Calu3 (cell line): ENCODE data around the gene DDB1. TPM values are rescaled to one million over a fixed set of nuclear protein-coding genes. Genes with fewer than 3 reads are reported as not detected.

Source experiments
- BruUV-seq: library from RNA; stranded (reverse); fragments of 400-500 nt; replicated peaks from 2 replicates; lab custom pipeline; 2021; lab: Mats Ljungman, UMichigan
- CTCF ChIA-PET: fragments of 300-600 bp; sonication (Branson Sonifier 250); formaldehyde crosslinking; loops from one replicate; lab custom pipeline; 2022; ENCODE audit warnings: antibody characterized with exemption; lab: Charles Lee
- DNase-seq: peaks from one replicate; pipeline ENCODE4 v3.0.0; 2022
- H3K27ac Mint-ChIP-seq: one replicate; pipeline ENCODE4 v1.8.0; 2022; ENCODE audit warnings: mixed read lengths; ENCODE audit not compliant: unreplicated experiment
- H3K27me3 Mint-ChIP-seq: one replicate; pipeline ENCODE4 v1.8.0; 2022; ENCODE audit warnings: mixed read lengths; ENCODE audit not compliant: unreplicated experiment
- H3K36me3 Mint-ChIP-seq: one replicate; pipeline ENCODE4 v1.8.0; 2022; ENCODE audit warnings: mild to moderate bottlenecking, moderate library complexity, mixed read lengths; ENCODE audit not compliant: insufficient read depth, unreplicated experiment
- H3K4me1 Mint-ChIP-seq: one replicate; pipeline ENCODE4 v1.8.0; 2022; ENCODE audit warnings: mild to moderate bottlenecking, low read depth, mixed read lengths; ENCODE audit not compliant: unreplicated experiment
- H3K4me3 Mint-ChIP-seq: one replicate; pipeline ENCODE4 v1.8.0; 2022; ENCODE audit warnings: mild to moderate bottlenecking, low read depth, moderate library complexity, mixed read lengths; ENCODE audit not compliant: unreplicated experiment
- H3K9me3 Mint-ChIP-seq: one replicate; pipeline ENCODE4 v1.8.0; 2022; ENCODE audit warnings: low read depth, mixed read lengths; ENCODE audit not compliant: unreplicated experiment
- CTCF ChIP-seq: fragments of 200-600 bp; IDR thresholded peaks from one replicate; pipeline ENCODE4 v1.8.0; 2022; ENCODE audit warnings: antibody characterized with exemption; ENCODE audit not compliant: unreplicated experiment
- intact Hi-C: fragments of 100-400 bp; cut with micrococcal nuclease; formaldehyde crosslinking; loops from one replicate; pipeline ENCODE4 v1.10.0; 2022; ENCODE audit not compliant: unreplicated experiment
- total RNA-seq: library from RNA; stranded (reverse); gene quantifications from 2 replicates; pipeline ENCODE4 v1.2.3, GENCODE V29; 2022

Gene DDB1
- total RNA-seq, 1 experiment from 2014 or later = 193 TPM

GRCh38 chr11:61333550-61334433 lies 887 bp upstream of the DDB1 start:
- Mint-ChIP-seq H3K4me1 (peaks cover 13% of the 10 kb centered on the region), H3K36me3 (peaks cover 50% of the 10 kb centered on the region), H3K27ac (peak overlapping the region; percentile 90), H3K4me3 (peak overlapping the region; percentile 87), H3K9me3 (no peaks in the 10 kb centered on the region), H3K27me3 (no peaks in the 10 kb centered on the region)
- intact Hi-C loops = loop anchor here (10.0 kb wide), 1 partner anchor 79 kb away; no protein-coding TSS in a partner anchor
- CTCF ChIA-PET = interaction anchor here (2.2 kb wide), 1 partner anchor 52 kb away, joined by 8 read pairs; no protein-coding TSS in a partner anchor
- TSS peak; percentile 84 for BruUV-seq
- DNase-seq = no peak
- no peak for TF ChIP-seq CTCF

GRCh38 chr11:61332281-61332796 lies 566 bp downstream of the DDB1 start:
- Mint-ChIP-seq H3K4me3 (peak overlapping the region; percentile 87), H3K27me3 (no peaks in the 10 kb centered on the region), H3K27ac (peak overlapping the region; percentile 90), H3K4me1 (peaks cover 13% of the 10 kb centered on the region), H3K9me3 (no peaks in the 10 kb centered on the region), H3K36me3 (peaks cover 51% of the 10 kb centered on the region)
- no TSS peak for BruUV-seq
- TF ChIP-seq CTCF = no peak
- CTCF ChIA-PET = no interaction called here
- intact Hi-C loops = loop anchor here (10.0 kb wide), 1 partner anchor 78 kb away; no protein-coding TSS in a partner anchor
- DNase-seq = no peak

- intact Hi-C loops = loop anchor here (10.0 kb wide), 1 partner anchor 77 kb away; no protein-coding TSS in a partner anchor
- TF ChIP-seq CTCF = no peak
- Mint-ChIP-seq H3K27ac (peak overlapping the region; percentile 90), H3K9me3 (no peaks in the 10 kb centered on the region), H3K27me3 (no peaks in the 10 kb centered on the region), H3K4me1 (peaks cover 13% of the 10 kb centered on the region), H3K36me3 (peaks cover 46% of the 10 kb centered on the region), H3K4me3 (peak overlapping the region; percentile 87)
- no peak for DNase-seq
- CTCF ChIA-PET = no interaction called here
- BruUV-seq = no TSS peak
Measured at GRCh38 chr11:61331651-61332050, 1.3 kb downstream of the DDB1 start.

GRCh38 chr11:61329871-61330270 lies 3.0 kb downstream of the DDB1 start:
- Mint-ChIP-seq H3K4me3 (no peak overlapping the region), H3K27ac (no peak overlapping the region), H3K9me3 (no peaks in the 10 kb centered on the region), H3K27me3 (no peaks in the 10 kb centered on the region), H3K4me1 (peaks cover 13% of the 10 kb centered on the region), H3K36me3 (peaks cover 64% of the 10 kb centered on the region)
- no peak for TF ChIP-seq CTCF
- no peak for DNase-seq
- no TSS peak for BruUV-seq
- CTCF ChIA-PET = no interaction called here
- intact Hi-C loops = loop anchor here (10.0 kb wide), 1 partner anchor 75 kb away; no protein-coding TSS in a partner anchor
